GM19328 (cell line): Measurements from ENCODE around the gene SLX9.
"Not testable (repeated sequence)": the region's sequence is repeated elsewhere in the genome, so short reads cannot be mapped to it uniquely, and the experiment has no call there.

Experiments
- ATAC-seq: cut with Tn5 transposase; IDR thresholded peaks from one replicate; pipeline ENCODE4 v1.9.1; 2021; ENCODE audit warnings: mild to moderate bottlenecking, moderate library complexity; ENCODE audit not compliant: unreplicated experiment

Gene SLX9

DNA sequence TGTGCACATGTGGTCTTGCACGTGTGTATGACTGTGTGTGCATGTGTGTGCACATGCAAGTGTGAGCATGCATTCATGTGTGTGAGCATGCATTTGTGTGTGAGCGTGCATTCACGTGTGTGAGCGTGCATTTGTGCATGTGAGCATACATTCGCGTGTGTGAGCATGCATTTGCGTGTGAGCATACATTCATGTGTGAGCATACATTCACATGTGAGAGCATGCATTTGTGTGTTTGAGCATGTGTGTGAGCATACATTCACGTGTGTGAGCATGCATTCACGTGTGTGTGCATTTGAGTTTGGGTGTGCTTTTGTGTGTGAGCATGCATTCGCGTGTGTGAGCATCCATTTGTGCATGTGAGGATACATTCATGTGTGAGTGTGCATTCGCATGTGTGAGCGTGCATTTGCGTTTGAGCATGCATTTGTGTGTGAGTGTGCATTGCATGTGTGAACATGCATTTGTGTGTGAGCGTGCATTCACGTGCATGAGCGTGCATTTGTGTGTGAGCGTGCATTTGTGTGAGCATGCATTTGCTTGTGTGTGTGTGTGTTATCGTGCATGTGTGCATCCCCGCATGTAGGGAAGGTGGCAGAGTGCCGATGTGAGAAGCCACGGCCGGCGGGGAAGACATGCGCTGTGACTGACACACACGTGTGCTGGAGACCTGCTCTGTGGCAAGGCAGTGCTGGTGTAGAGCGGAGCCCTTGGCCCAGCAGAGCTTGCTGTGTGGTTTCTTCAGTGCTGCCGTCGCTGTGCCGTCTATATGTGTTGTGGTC is 37.4 kb upstream of the SLX9 start:
- no peak for ATAC-seq

- ATAC-seq: no peak
These were observed 36.7 kb upstream of the SLX9 start for GRCh38 chr21:44903050-44903685.

GRCh38 chr21:44903689-44904088 is 36.1 kb upstream of the SLX9 start:
- no peak for ATAC-seq

GRCh38 chr21:44904141-44904923 is 35.5 kb upstream of the SLX9 start:
- no peak for ATAC-seq

GRCh38 chr21:44905016-44905727 is 34.7 kb upstream of the SLX9 start:
- ATAC-seq: no peak

GRCh38 chr21:44905728-44906090 is 34.1 kb upstream of the SLX9 start:
- ATAC-seq: no peak

GRCh38 chr21:44907225-44907965 is 32.4 kb upstream of the SLX9 start:
- ATAC-seq: no peak

GRCh38 chr21:44907966-44908895 is 31.6 kb upstream of the SLX9 start:
- no peak for ATAC-seq

GRCh38 chr21:44908908-44909307 is 30.9 kb upstream of the SLX9 start:
- no peak for ATAC-seq

GRCh38 chr21:44909719-44910118 is 30.1 kb upstream of the SLX9 start:
- no peak for ATAC-seq

DNA sequence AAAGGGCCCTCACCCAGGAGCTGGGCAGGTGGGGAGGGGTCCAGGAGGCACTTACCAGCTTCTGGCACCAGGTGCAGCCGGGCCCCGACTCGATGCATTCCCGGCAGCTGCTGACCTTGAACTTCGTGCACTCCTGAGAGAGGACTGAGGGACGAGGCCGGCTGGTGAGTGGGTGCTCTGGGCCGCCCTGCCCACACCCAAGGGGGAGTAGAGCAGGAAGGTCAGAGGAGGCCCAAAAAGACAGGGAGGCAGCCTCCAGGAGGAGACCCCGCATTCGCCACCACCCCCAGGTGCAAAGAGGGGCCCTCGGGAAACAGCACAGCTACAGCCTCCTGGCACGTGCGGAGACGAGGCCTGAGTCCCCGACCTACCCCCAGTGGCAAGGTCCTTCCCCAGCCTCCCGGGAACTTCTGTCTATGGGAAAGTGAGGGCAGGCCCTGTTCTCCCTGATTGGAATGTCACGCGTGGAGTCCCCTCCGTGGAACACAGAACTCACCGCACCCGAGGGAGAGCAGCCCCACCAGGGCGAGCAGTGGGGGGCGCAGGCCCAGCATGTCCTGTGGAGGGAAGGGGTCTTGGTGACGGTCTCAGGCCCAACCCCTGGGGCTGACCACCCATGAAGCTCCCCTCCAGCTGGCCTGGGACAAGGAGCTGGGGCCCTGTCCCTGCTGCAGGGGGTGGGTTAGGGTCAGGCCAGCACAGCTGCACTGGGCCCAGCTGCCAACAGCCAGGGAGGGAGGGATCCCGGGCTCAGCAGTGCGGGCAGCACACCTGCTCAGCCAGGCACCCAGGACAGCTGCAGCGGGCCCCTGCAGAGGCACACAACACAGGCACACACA is 29.4 kb upstream of the SLX9 start:
- no peak for ATAC-seq

GRCh38 chr21:44911068-44911383 is 28.8 kb upstream of the SLX9 start:
- ATAC-seq: no peak

GRCh38 chr21:44911384-44912157 is 28.3 kb upstream of the SLX9 start:
- no peak for ATAC-seq

- no peak for ATAC-seq
These were observed 27.7 kb upstream of the SLX9 start for GRCh38 chr21:44912158-44912473.

- ATAC-seq: not testable (repeated sequence)
These were observed 27.1 kb upstream of the SLX9 start for GRCh38 chr21:44912506-44913412.

DNA sequence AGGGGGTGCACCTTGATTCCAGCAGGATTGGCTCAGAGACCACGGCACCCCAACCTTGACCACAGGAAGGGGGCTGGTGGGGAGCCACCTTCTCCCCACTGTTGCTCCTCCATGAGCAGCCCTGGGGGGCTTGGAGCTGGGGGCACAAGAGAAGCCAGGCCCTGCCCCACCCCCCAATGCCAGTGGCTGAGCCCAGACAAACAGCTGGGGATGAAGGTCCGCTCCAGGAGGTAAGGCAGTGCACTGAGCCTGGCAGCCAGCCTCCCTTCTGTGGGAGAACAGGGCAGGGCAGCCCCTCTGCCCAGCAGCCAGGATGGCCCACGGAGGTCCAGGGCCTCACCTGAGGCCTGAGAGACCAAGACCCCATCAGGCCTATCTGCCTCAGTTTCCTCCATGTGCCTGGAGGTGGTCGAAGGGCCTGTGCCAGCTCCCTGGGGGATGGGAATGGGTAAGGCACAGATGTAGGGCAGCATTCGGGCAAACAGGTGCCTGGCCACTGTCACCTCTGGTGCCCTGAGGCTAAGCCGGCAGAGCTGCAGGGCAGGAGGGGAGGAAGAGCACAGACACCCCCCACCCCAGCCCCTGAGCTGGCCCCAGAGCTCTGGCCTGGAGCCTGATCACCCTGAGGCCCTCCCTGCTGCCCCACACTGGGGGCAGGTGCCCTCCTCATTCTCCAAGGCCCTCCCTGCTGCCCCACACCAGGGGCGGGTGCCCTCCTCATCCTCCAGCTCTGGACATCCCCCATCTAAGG is 26.2 kb upstream of the SLX9 start:
- ATAC-seq: no peak
